ENCODE data around the gene STAB1.

Gene STAB1

GRCh38 chr3:52502001-52502400, 6.9 kb downstream of the STAB1 start:
- no peak overlapping the region for H3K4me3 ChIP-seq

GRCh38 chr3:52502808-52503350, 7.7 kb downstream of the STAB1 start:
- no peak overlapping the region for H3K27ac ChIP-seq
- no peak overlapping the region for H3K4me3 ChIP-seq

More at GRCh38 chr3:52502001-52502400, 6.9 kb downstream of the STAB1 start:
- no peak overlapping the region for H3K27ac ChIP-seq

DNA sequence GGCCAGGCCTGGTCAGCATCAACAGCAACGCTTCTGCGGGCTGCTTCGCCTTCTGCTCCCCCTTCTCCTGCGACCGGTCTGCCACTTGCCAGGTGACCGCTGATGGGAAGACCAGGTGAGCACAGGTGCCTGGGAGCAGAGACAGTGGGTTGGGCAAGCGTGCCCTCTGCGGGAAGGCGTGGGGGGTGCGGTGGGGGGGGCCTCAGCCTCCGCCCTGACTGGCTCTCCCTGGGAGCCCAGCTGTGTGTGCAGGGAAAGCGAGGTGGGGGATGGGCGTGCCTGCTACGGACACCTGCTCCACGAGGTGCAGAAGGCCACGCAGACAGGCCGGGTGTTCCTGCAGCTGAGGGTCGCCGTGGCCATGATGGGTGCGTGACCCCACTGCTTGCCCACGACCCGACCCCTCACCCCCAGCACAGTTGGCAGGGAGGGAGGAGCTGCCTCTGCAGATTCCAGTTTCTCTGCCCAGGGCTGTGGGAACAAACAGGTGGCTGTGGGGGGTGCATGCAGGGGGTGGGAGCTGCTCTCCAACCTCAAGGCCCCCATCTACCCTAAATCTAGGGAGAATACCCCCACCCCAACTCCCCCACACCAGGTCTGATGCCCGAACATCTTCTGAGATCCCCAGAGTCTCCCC, 8.8 kb downstream of the STAB1 start:
- no peak overlapping the region for H3K4me3 ChIP-seq
- no peak overlapping the region for H3K27ac ChIP-seq

GRCh38 chr3:52504977-52505376, 9.8 kb downstream of the STAB1 start:
- Histone ChIP-seq H3K4me3 (no peak overlapping the region), H3K27ac (no peak overlapping the region)

DNA sequence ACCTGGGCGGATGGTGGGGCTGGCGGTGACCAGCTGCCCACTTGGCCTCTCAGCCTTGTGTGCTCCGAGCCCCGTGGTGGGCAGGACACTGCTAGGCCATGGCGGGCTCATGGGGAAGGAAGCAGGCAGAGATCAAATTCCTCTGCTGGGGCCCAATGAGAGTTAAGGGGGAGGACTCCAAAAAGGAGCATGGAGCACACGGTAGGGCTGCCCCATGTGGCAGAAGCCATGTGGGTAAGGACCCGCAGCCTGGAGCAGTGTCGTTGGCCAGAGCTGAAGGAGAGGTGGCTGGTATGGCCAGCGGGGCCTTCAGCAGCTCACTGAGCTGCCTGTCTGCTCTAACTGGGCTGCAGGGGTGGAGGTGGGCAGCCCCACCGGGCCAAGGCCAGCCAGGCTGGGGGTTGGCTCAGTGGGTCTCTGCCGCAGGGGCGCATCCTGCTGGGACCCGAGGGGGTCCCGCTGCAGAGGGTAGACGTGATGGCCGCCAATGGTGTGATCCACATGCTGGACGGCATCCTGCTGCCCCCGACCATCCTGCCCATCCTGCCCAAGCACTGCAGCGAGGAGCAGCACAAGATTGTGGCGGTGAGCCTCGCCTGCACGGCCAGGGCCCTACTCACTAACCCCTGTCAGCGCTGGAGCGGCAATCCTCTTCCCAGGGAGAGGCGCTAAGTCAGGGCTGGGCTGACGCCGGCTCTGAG, 11.3 kb downstream of the STAB1 start:
- Histone ChIP-seq H3K27ac (no peak overlapping the region), H3K4me3 (no peak overlapping the region)

GRCh38 chr3:52507359-52507758, 12.2 kb downstream of the STAB1 start:
- H3K4me3 ChIP-seq, result no peak overlapping the region
- no peak overlapping the region for H3K27ac ChIP-seq

DNA sequence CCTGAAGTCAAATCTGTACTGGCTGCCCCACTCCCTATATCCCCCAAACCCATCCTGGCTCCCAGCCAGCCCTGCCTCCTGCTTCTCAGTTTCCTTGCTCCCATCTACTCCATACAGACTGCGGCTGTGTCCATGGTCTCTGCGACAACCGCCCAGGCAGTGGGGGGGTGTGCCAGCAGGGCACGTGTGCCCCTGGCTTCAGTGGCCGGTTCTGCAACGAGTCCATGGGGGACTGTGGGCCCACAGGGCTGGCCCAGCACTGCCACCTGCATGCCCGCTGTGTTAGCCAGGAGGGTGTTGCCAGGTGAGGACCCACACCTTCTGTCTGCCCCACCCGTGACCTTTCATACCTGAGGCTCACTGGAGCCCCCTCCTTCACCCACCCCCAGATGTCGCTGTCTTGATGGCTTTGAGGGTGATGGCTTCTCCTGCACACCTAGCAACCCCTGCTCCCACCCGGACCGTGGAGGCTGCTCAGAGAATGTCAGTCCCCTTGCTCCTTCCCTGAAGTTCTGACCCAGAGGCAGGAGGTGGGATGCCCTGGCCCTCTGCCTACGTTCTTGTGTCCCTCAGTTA, 14.7 kb downstream of the STAB1 start:
- Histone ChIP-seq H3K4me3 (no peak overlapping the region), H3K27ac (no peak overlapping the region)

- H3K27ac ChIP-seq, result no peak overlapping the region
- H3K4me3 ChIP-seq, result no peak overlapping the region
These were observed 16.4 kb downstream of the STAB1 start for GRCh38 chr3:52511509-52511908.

GRCh38 chr3:52512105-52512504, 17.0 kb downstream of the STAB1 start:
- no peak overlapping the region for H3K4me3 ChIP-seq
- H3K27ac ChIP-seq, result no peak overlapping the region

- Histone ChIP-seq H3K27ac (no peak overlapping the region), H3K4me3 (no peak overlapping the region)
These were observed 17.6 kb downstream of the STAB1 start for GRCh38 chr3:52512727-52513126.

- H3K4me3 ChIP-seq, result no peak overlapping the region
- no peak overlapping the region for H3K27ac ChIP-seq
These were observed 18.1 kb downstream of the STAB1 start for GRCh38 chr3:52513281-52513680.

- no peak overlapping the region for H3K27ac ChIP-seq
- no peak overlapping the region for H3K4me3 ChIP-seq
These were observed 19.4 kb downstream of the STAB1 start for GRCh38 chr3:52514576-52514975.

DNA sequence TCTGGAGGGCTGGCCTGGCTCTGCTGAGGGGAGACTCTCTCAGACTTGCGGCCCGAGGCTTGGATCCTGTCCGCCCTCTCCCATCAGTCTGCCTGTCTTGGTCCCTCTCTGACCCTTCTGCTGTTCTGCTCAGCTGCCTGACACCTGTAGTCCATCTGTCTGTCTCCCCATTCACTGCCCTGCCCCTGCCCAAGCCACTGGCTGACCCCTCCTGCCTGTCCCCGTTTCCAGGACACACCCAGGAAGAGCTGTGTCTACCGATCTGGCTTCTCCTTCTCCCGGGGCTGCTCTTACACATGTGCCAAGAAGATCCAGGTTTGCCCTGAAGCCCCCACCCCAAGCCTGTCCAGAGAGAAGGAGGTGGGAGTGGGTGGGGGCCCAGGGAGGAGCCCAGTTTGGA, 20.1 kb downstream of the STAB1 start:
- Histone ChIP-seq H3K27ac (no peak overlapping the region), H3K4me3 (no peak overlapping the region)

DNA sequence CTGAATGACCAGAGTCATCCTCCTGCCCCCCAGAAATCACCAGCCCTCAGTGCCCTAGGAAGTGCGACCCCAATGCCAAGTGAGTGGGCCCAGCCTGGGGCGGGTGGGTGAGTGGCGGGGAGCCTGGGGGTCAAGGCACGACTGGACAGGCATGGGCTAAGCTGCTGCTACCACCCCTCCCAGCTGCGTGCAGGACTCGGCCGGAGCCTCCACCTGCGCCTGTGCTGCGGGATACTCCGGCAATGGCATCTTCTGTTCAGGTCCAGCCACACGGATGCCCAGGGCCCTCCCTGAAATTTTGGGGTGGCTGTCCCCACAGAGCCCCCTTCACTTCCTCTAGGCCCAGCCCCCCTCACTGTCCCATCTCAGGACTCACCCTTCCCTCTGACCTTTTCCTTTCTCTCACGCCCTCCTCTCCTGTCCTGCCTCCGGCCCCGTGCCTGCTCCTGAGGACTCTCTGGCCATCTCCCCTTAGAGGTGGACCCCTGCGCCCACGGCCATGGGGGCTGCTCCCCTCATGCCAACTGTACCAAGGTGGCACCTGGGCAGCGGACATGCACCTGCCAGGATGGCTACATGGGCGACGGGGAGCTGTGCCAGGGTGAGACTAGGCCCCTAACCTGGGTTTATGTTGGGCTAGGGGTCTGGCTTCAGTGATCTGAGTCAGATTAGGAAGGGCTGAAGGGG, 21.5 kb downstream of the STAB1 start:
- Histone ChIP-seq H3K4me3 (no peak overlapping the region), H3K27ac (no peak overlapping the region)

GRCh38 chr3:52517796-52518722, 22.9 kb downstream of the STAB1 start:
- Histone ChIP-seq H3K4me3 (peak overlapping the region in 1 of 7 experiments; percentile 14), H3K27ac (no peak overlapping the region)

GRCh38 chr3:52518723-52519444, 23.7 kb downstream of the STAB1 start:
- H3K4me3 ChIP-seq, result peak overlapping the region in 3 of 7 experiments; percentile 0 to 14 (median 4)
- H3K27ac ChIP-seq, result peak overlapping the region in 1 of 21 experiments; percentile 15

DNA sequence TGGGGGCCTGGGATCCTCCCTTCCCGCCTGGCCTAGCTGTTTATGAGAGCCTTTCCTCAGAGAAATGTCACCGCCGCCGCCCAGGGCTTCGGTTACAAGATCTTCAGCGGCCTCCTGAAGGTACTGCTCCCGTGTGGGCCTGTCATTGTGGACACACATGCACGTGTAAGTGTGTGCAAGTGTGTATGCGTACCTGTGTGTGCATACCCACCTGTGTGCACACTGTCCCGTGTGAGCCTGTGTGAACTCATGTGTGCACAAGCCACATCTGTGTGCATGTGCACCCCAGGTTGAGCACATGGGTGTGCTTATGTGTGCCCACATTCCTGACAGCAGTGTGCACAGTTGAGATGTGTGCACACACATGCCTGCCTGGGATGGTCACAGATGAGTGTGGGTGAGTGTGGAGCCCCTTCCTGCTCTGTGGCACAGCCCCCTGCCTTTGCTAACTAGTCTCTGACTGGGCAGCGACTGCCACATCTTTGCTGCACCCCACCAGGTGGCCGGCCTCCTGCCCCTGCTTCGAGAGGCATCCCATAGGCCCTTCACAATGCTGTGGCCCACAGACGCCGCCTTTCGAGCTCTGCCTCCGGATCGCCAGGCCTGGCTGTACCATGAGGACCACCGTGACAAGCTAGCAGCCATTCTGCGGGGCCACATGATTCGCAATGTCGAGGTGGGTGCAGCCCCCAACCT, 24.5 kb downstream of the STAB1 start:
- Histone ChIP-seq H3K4me3 (no peak overlapping the region), H3K27ac (no peak overlapping the region)

- Histone ChIP-seq H3K27ac (no peak overlapping the region), H3K4me3 (no peak overlapping the region)
These were observed 25.1 kb downstream of the STAB1 start for GRCh38 chr3:52520141-52520667.
